Measurements from ENCODE around the gene CCL19.

CCL19 gene

DNA sequence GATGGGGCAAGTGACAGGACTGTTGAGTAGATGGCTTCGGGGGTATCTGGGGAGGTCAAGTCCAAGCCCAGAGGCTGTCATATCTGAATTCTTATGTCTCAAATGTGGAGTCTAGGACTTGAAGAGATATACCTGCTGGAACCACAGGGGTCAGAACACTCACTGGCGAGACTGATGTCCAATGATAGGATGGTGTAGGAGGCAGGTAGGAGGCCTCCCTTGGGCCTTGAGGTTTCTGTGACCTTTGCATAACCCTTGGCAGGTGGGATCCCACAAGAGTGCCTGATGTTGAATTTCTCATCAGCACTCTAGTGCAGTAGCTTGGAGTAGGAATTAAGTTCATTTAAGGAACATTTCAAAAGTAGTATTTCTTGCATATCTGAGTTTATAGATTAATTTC lies 16.1 kb upstream of the CCL19 start:
- no peaks in the 10 kb centered on the region for H3K4me1 ChIP-seq (ENCODE audit: control insufficient read depth in 1 of 2, insufficient read depth in 2 of 2, low read length in 2 of 2)
- H3K4me2 ChIP-seq (ENCODE audit: low read length): no peak overlapping the region
- H3K36me3 ChIP-seq (ENCODE audit: control insufficient read depth in 1 of 2, insufficient read depth in 2 of 2, low read length in 2 of 2): no peaks in the 10 kb centered on the region
- H3K4me3 ChIP-seq (ENCODE audit: low read depth, low read length): no peak overlapping the region
- no peak overlapping the region for H4K8ac ChIP-seq (ENCODE audit: low read depth, low read length)
- H3K79me1 ChIP-seq (ENCODE audit: low read length): no peaks in the 10 kb centered on the region
- H2AFZ ChIP-seq (ENCODE audit: insufficient read depth, low read length, poor library complexity): no peak overlapping the region
- no peak overlapping the region for H2AK5ac ChIP-seq (ENCODE audit: low read length)
- no peaks in the 10 kb centered on the region for H3K27me3 ChIP-seq (ENCODE audit: insufficient read depth, low read length)
- no peak overlapping the region for H4K12ac ChIP-seq (ENCODE audit: low read depth, low read length)
- no peak overlapping the region for H2BK120ac ChIP-seq (ENCODE audit: insufficient read depth, low read length, poor library complexity)
- no peak overlapping the region for H4K91ac ChIP-seq (ENCODE audit: low read depth, low read length)
- H3K79me2 ChIP-seq (ENCODE audit: control insufficient read depth, insufficient read depth, low read length, poor library complexity): no peaks in the 10 kb centered on the region
- no peak overlapping the region for H3K4ac ChIP-seq (ENCODE audit: low read depth, low read length)
- no CpG with 5 or more reads among the region's 2 CpGs for WGBS (ENCODE audit: extremely low coverage, insufficient coverage, insufficient read length)
- H2BK12ac ChIP-seq (ENCODE audit: low read length): no peak overlapping the region
- no peak overlapping the region for H2BK5ac ChIP-seq (ENCODE audit: low read depth, low read length, poor library complexity)
- DNase-seq: no peak
- H3K23ac ChIP-seq (ENCODE audit: low read length): no peak overlapping the region
- no peak overlapping the region for H3K14ac ChIP-seq (ENCODE audit: low read length)
- H3K27ac ChIP-seq (ENCODE audit: low read depth, low read length): no peak overlapping the region
- no peak overlapping the region for H3K18ac ChIP-seq (ENCODE audit: low read length)
- H3K9ac ChIP-seq (ENCODE audit: low read length): no peak overlapping the region
- peaks cover 2% of the 10 kb centered on the region for H3K9me3 ChIP-seq (ENCODE audit: insufficient read depth, low read depth, low read length)

DNA sequence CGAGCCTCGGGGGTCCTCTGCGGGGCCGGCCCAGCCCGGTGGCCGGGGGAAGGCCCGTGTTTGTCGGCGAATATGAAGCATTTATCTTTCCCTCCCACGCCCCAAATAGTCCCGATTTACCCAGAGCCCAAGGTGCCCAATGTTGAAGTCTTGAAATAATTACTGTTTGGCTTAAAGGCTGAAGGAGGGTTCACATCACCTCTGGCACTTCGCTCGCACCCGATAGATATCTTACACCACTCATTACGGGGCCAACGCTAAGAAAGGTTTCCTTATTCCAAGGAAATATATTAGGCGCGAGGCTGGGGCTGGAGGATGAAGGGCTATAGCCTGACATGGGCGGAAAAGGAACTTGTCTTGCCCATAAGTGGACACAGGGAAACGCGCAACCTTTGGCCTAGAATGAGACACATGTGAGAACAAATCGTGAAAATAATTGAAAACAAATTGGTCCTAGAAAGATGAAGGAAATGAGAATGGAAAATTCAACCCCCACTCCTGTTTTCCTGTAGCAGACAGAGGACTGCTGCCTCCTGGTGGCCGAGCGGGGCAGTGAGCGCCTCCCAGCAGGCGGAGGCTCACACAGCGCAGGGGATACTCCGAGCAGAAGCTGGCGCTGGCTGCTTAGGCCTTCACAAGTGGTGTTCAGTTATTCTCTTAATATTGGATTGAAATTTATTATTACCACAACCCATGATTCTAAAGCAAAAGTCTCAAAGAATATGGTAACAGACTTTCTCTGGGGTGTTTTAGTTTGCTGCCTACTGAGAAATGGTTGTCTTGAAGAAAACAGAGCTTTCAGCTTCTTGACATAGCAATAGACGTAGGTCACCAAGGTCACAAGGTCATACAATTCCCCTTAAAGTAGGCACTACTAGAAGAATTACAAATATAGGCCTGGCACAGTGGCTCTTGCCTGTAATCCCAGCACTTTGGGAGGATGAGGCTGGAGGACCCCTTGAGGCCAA lies 11.0 kb upstream of the CCL19 start:
- DNase-seq: peak; percentile 68 to 87
- Histone ChIP-seq H4K91ac (ENCODE audit: low read depth, low read length) (no peak overlapping the region), H3K79me2 (ENCODE audit: control insufficient read depth, insufficient read depth, low read length, poor library complexity) (no peaks in the 10 kb centered on the region), H2BK120ac (ENCODE audit: insufficient read depth, low read length, poor library complexity) (no peak overlapping the region), H3K18ac (ENCODE audit: low read length) (no peak overlapping the region), H4K8ac (ENCODE audit: low read depth, low read length) (peak overlapping the region; percentile 34), H3K27ac (ENCODE audit: low read depth, low read length) (no peak overlapping the region), H3K4ac (ENCODE audit: low read depth, low read length) (no peak overlapping the region), H2BK5ac (ENCODE audit: low read depth, low read length, poor library complexity) (no peak overlapping the region), H3K4me3 (ENCODE audit: low read depth, low read length) (peak overlapping the region; percentile 70), H3K23ac (ENCODE audit: low read length) (no peak overlapping the region), H3K9me3 (ENCODE audit: insufficient read depth, low read depth, low read length) (no peaks in the 10 kb centered on the region), H3K4me2 (ENCODE audit: low read length) (peak overlapping the region; percentile 91), H3K36me3 (ENCODE audit: control insufficient read depth in 1 of 2, insufficient read depth in 2 of 2, low read length in 2 of 2) (no peaks in the 10 kb centered on the region), H3K79me1 (ENCODE audit: low read length) (no peaks in the 10 kb centered on the region), H3K27me3 (ENCODE audit: insufficient read depth, low read length) (peaks cover 9% of the 10 kb centered on the region), H3K4me1 (ENCODE audit: control insufficient read depth in 1 of 2, insufficient read depth in 2 of 2, low read length in 2 of 2) (peaks cover 0 to 5% of the 10 kb centered on the region in 2 experiments), H2AK5ac (ENCODE audit: low read length) (no peak overlapping the region), H2AFZ (ENCODE audit: insufficient read depth, low read length, poor library complexity) (peak overlapping the region; percentile 93), H3K9ac (ENCODE audit: low read length) (no peak overlapping the region), H4K12ac (ENCODE audit: low read depth, low read length) (no peak overlapping the region), H2BK12ac (ENCODE audit: low read length) (no peak overlapping the region), H3K14ac (ENCODE audit: low read length) (no peak overlapping the region)
- WGBS (ENCODE audit: extremely low coverage, insufficient coverage, insufficient read length): no CpG with 5 or more reads among the region's 30 CpGs

DNA sequence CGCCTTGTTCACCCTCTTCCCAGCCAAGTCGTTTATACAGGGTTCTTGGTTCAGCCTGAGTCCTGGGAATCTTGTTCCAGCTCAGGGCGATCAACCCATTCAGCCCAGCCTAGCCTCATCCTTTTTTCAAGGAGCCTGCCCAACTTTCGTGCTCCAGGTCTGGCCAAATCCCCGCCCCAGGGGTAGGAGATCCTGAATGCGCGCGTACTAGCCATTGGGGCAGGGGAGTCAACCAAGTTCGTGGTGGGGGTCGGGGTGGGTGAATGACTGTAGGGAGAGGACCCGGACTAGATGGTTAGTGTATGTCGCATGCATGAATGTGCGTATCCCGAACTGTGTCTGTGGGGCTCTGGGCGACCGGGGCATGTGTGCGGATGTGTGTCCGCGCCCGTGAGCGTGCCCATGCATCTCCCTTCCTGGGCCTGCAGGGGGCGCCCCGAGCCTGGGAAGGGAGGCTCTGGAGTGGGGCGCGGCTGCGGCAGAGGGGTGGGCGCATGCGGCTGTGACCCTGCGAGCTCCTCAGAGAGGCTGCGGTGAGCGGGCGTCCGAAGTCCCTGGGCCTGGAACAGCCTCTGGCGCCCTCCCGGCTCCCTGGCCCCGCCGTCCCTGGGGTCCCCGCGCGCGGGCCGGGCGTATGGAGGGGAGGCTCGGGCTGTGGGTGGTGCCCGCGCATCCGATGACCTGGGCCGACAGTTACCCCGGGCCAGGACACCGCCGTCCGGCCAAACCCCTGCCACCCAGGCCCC lies 10.1 kb upstream of the CCL19 start:
- DNase-seq: peak; percentile 39 to 73
- Histone ChIP-seq H3K4me3 (ENCODE audit: low read depth, low read length) (peak overlapping the region; percentile 70), H4K12ac (ENCODE audit: low read depth, low read length) (peak overlapping the region; percentile 13), H3K79me2 (ENCODE audit: control insufficient read depth, insufficient read depth, low read length, poor library complexity) (no peaks in the 10 kb centered on the region), H2BK5ac (ENCODE audit: low read depth, low read length, poor library complexity) (no peak overlapping the region), H3K4me1 (ENCODE audit: control insufficient read depth in 1 of 2, insufficient read depth in 2 of 2, low read length in 2 of 2) (peaks cover 0 to 5% of the 10 kb centered on the region in 2 experiments), H3K27ac (ENCODE audit: low read depth, low read length) (no peak overlapping the region), H2BK120ac (ENCODE audit: insufficient read depth, low read length, poor library complexity) (no peak overlapping the region), H2BK12ac (ENCODE audit: low read length) (no peak overlapping the region), H3K23ac (ENCODE audit: low read length) (no peak overlapping the region), H4K91ac (ENCODE audit: low read depth, low read length) (no peak overlapping the region), H4K8ac (ENCODE audit: low read depth, low read length) (peak overlapping the region; percentile 63), H2AK5ac (ENCODE audit: low read length) (no peak overlapping the region), H2AFZ (ENCODE audit: insufficient read depth, low read length, poor library complexity) (peak overlapping the region; percentile 93), H3K18ac (ENCODE audit: low read length) (no peak overlapping the region), H3K4ac (ENCODE audit: low read depth, low read length) (no peak overlapping the region), H3K9me3 (ENCODE audit: insufficient read depth, low read depth, low read length) (no peaks in the 10 kb centered on the region), H3K27me3 (ENCODE audit: insufficient read depth, low read length) (peaks cover 9% of the 10 kb centered on the region), H3K14ac (ENCODE audit: low read length) (no peak overlapping the region), H3K4me2 (ENCODE audit: low read length) (peak overlapping the region; percentile 91), H3K79me1 (ENCODE audit: low read length) (no peaks in the 10 kb centered on the region), H3K36me3 (ENCODE audit: control insufficient read depth in 1 of 2, insufficient read depth in 2 of 2, low read length in 2 of 2) (no peaks in the 10 kb centered on the region), H3K9ac (ENCODE audit: low read length) (no peak overlapping the region)
- WGBS (ENCODE audit: extremely low coverage, insufficient coverage, insufficient read length): no CpG with 5 or more reads among the region's 52 CpGs

DNA sequence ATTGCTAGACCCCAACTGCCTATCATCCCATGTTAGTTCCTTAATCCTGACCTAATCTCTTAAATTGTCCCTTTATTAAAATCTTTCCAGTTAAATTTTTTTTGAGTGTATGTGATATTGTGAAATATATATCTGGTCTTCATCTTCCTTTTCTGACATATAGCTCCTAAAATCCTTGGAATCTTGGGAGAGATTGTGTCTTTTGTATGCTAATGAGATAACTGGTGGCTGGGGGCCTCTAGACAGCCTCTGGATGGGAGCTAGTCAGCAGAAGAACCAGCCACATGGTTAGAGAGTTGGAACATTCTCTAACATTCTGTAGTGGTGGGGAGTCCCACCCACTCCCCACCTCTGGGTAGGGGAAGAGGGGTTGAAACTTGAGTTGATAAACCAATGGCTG lies 3.7 kb upstream of the CCL19 start:
- Histone ChIP-seq H4K12ac (ENCODE audit: low read depth, low read length) (no peak overlapping the region), H3K4me3 (ENCODE audit: low read depth, low read length) (no peak overlapping the region), H3K4me1 (ENCODE audit: control insufficient read depth in 1 of 2, insufficient read depth in 2 of 2, low read length in 2 of 2) (no peaks in the 10 kb centered on the region), H3K79me1 (ENCODE audit: low read length) (no peaks in the 10 kb centered on the region), H3K27ac (ENCODE audit: low read depth, low read length) (no peak overlapping the region), H2BK12ac (ENCODE audit: low read length) (no peak overlapping the region), H3K14ac (ENCODE audit: low read length) (no peak overlapping the region), H3K36me3 (ENCODE audit: control insufficient read depth in 1 of 2, insufficient read depth in 2 of 2, low read length in 2 of 2) (no peaks in the 10 kb centered on the region), H3K4ac (ENCODE audit: low read depth, low read length) (no peak overlapping the region), H2AK5ac (ENCODE audit: low read length) (no peak overlapping the region), H3K23ac (ENCODE audit: low read length) (no peak overlapping the region), H3K4me2 (ENCODE audit: low read length) (no peak overlapping the region), H2BK5ac (ENCODE audit: low read depth, low read length, poor library complexity) (no peak overlapping the region), H2AFZ (ENCODE audit: insufficient read depth, low read length, poor library complexity) (no peak overlapping the region), H3K27me3 (ENCODE audit: insufficient read depth, low read length) (peaks cover 5% of the 10 kb centered on the region), H3K9me3 (ENCODE audit: insufficient read depth, low read depth, low read length) (no peaks in the 10 kb centered on the region), H3K9ac (ENCODE audit: low read length) (no peak overlapping the region), H3K18ac (ENCODE audit: low read length) (no peak overlapping the region), H4K91ac (ENCODE audit: low read depth, low read length) (no peak overlapping the region), H2BK120ac (ENCODE audit: insufficient read depth, low read length, poor library complexity) (no peak overlapping the region), H3K79me2 (ENCODE audit: control insufficient read depth, insufficient read depth, low read length, poor library complexity) (no peaks in the 10 kb centered on the region), H4K8ac (ENCODE audit: low read depth, low read length) (no peak overlapping the region)
- DNase-seq: peak; percentile 33 to 83

All from trophoblast cell (in vitro differentiated cells and primary cell).